HEK293 (cell line): ENCODE results near the gene MALRD1.

Experiments used
- CTCF ChIA-PET: fragments of 350-600 bp; formaldehyde crosslinking; extraction: SDS; loops from one replicate; lab custom pipeline; 2021; ENCODE audit warnings: antibody characterized with exemption; lab: Yijun Ruan, JAX
- POLR2A ChIA-PET: fragments of 300-600 bp; formaldehyde crosslinking; extraction: SDS; loops from one replicate; lab custom pipeline; 2020; ENCODE audit warnings: antibody characterized with exemption, inconsistent platforms; lab: Yijun Ruan, JAX
- H3K27ac ChIP-seq: fragments of 200-500 bp; sonication (Bioruptor generic); 2 replicates; pipeline ENCODE4 v1.5.1; 2014; ENCODE audit warnings: low read depth, low read length, control low read depth, inconsistent platforms; ENCODE audit errors: extremely low read depth
- H3K36me3 ChIP-seq, 2 experiments: fragments of 200-500 bp in 1 of 2; sonication (Bioruptor generic) in 1 of 2; 1 replicate in 1 of 2; 2 replicates in 1 of 2; pipeline ENCODE4 v1.5.1; 2014 to 2017; ENCODE audit warnings: inconsistent platforms in 2 of 2, low read length in 2 of 2; ENCODE audit not compliant: control insufficient read depth in 2 of 2, insufficient read depth in 1 of 2
- H3K4me1 ChIP-seq: fragments of 200-500 bp; sonication (Bioruptor generic); 2 replicates; pipeline ENCODE4 v1.5.1; 2014; ENCODE audit warnings: mild to moderate bottlenecking, low read length, inconsistent platforms; ENCODE audit not compliant: control insufficient read depth, insufficient read depth
- H3K4me3 ChIP-seq: 2 replicates; pipeline ENCODE4 v1.5.1; 2011; ENCODE audit warnings: low read depth, mild to moderate bottlenecking, control low read depth, low read length, moderate library complexity
- H3K9me3 ChIP-seq: fragments of 200-500 bp; sonication (Bioruptor generic); 2 replicates; pipeline ENCODE4 v1.5.1; 2014; ENCODE audit warnings: low read depth, low read length, inconsistent platforms; ENCODE audit not compliant: control insufficient read depth, insufficient read depth
- BCL6B ChIP-seq: fragments of 450-650 bp; formaldehyde crosslinking; IDR thresholded peaks from 2 replicates; pipeline ENCODE4 v1.5.1; 2017; ENCODE audit warnings: missing biosample characterization, missing genetic modification characterization
- IKZF3 ChIP-seq: fragments of 450-650 bp; IDR thresholded peaks from 2 replicates; pipeline ENCODE4 v1.5.0; 2018; ENCODE audit warnings: missing biosample characterization, mild to moderate bottlenecking, missing genetic modification characterization, moderate library complexity
- KLF7 ChIP-seq: fragments of 450-650 bp; formaldehyde crosslinking; IDR thresholded peaks from 2 replicates; pipeline ENCODE4 v1.5.1; 2016; ENCODE audit warnings: missing biosample characterization, missing genetic modification characterization, borderline replicate concordance
- REPIN1 ChIP-seq: fragments of 450-650 bp; formaldehyde crosslinking; IDR thresholded peaks from 2 replicates; pipeline ENCODE4 v1.5.1; 2017; ENCODE audit warnings: missing biosample characterization, missing genetic modification characterization, low read depth
- WT1 ChIP-seq: fragments of 450-650 bp; formaldehyde crosslinking; IDR thresholded peaks from 2 replicates; pipeline ENCODE4 v1.5.1; 2016; ENCODE audit warnings: missing biosample characterization, missing genetic modification characterization
- YY1 ChIP-seq: fragments of 450-650 bp; formaldehyde crosslinking; IDR thresholded peaks from 2 replicates; pipeline ENCODE4 v1.5.1; 2018; ENCODE audit warnings: missing biosample characterization, missing genetic modification characterization
- ZBTB1 ChIP-seq: fragments of 450-650 bp; formaldehyde crosslinking; IDR thresholded peaks from 2 replicates; pipeline ENCODE4 v1.5.1; 2016; ENCODE audit warnings: missing biosample characterization, missing genetic modification characterization
- ZFP41 ChIP-seq: fragments of 450-650 bp; formaldehyde crosslinking; IDR thresholded peaks from 2 replicates; pipeline ENCODE4 v1.5.1; 2016; ENCODE audit warnings: missing biosample characterization, missing genetic modification characterization, borderline replicate concordance
- ZNF114 ChIP-seq: fragments of 450-650 bp; formaldehyde crosslinking; IDR thresholded peaks from 2 replicates; pipeline ENCODE4 v1.5.0; 2017; ENCODE audit warnings: missing biosample characterization, missing genetic modification characterization
- ZNF16 ChIP-seq: fragments of 450-650 bp; formaldehyde crosslinking; IDR thresholded peaks from 2 replicates; pipeline ENCODE4 v1.5.1; 2016; ENCODE audit warnings: low read depth, missing biosample characterization, missing genetic modification characterization
- ZNF211 ChIP-seq: fragments of 450-650 bp; formaldehyde crosslinking; IDR thresholded peaks from 2 replicates; pipeline ENCODE4 v1.5.1; 2016; ENCODE audit warnings: low read depth, missing biosample characterization, missing genetic modification characterization
- ZNF221 ChIP-seq: fragments of 450-650 bp; formaldehyde crosslinking; IDR thresholded peaks from 2 replicates; pipeline ENCODE4 v1.5.1; 2017; ENCODE audit warnings: missing biosample characterization, missing genetic modification characterization, borderline replicate concordance
- ZNF23 ChIP-seq: fragments of 450-650 bp; formaldehyde crosslinking; IDR thresholded peaks from 2 replicates; pipeline ENCODE4 v1.5.1; 2016; ENCODE audit warnings: missing biosample characterization, missing genetic modification characterization, borderline replicate concordance
- ZNF302 ChIP-seq: fragments of 450-650 bp; formaldehyde crosslinking; IDR thresholded peaks from 2 replicates; pipeline ENCODE4 v1.5.1; 2016; ENCODE audit warnings: missing biosample characterization, missing genetic modification characterization, low read depth
- ZNF449 ChIP-seq: fragments of 450-650 bp; formaldehyde crosslinking; IDR thresholded peaks from 2 replicates; pipeline ENCODE4 v1.5.1; 2017; ENCODE audit warnings: missing biosample characterization, mild to moderate bottlenecking, missing genetic modification characterization, moderate library complexity
- ZNF488 ChIP-seq: fragments of 450-650 bp; formaldehyde crosslinking; IDR thresholded peaks from 2 replicates; pipeline ENCODE4 v1.5.1; 2016; ENCODE audit warnings: missing biosample characterization, missing genetic modification characterization
- ZNF513 ChIP-seq: fragments of 450-650 bp; IDR thresholded peaks from 2 replicates; pipeline ENCODE4 v1.5.1; 2018; ENCODE audit warnings: missing biosample characterization, missing genetic modification characterization
- ZNF560 ChIP-seq: fragments of 450-650 bp; formaldehyde crosslinking; IDR thresholded peaks from 2 replicates; pipeline ENCODE4 v1.5.1; 2017; ENCODE audit warnings: missing biosample characterization, missing genetic modification characterization, borderline replicate concordance
- ZNF596 ChIP-seq: fragments of 450-650 bp; IDR thresholded peaks from 2 replicates; pipeline ENCODE4 v1.5.0; 2018; ENCODE audit warnings: missing biosample characterization, mild to moderate bottlenecking, missing genetic modification characterization, moderate library complexity
- ZSCAN18 ChIP-seq: fragments of 450-650 bp; formaldehyde crosslinking; IDR thresholded peaks from 2 replicates; pipeline ENCODE4 v1.5.1; 2016; ENCODE audit warnings: missing biosample characterization, missing genetic modification characterization
- TF ChIP-seq, protein P1 (sequence below): fragments of 450-650 bp; formaldehyde crosslinking; IDR thresholded peaks from 2 replicates; pipeline ENCODE4 v1.5.1; 2017; ENCODE audit warnings: missing biosample characterization, missing genetic modification characterization
- TF ChIP-seq, protein P2 (sequence below): fragments of 450-650 bp; formaldehyde crosslinking; optimal IDR thresholded peaks from 2 replicates; pipeline ENCODE3; 2016; ENCODE audit warnings: missing biosample characterization, mild to moderate bottlenecking, missing genetic modification characterization

Gene MALRD1

DNA sequence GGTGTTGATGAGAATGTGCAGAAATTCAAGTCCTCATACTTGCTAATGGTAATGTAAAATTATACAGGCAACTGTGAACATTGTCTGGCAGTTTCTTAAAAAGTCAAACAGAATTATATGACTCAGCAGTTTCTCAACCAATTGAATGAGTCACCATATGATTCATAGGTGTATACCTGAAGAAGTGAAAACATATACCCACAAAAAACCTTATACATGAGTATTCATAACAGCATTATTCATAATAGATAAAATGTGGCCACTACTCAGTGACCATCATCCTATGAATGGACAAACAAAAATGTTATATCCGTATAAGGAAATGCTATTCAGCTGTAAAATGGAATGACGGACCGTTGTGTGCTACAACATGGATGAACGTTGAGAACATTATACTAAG lies 253.5 kb downstream of the MALRD1 start:
- Histone ChIP-seq H3K4me1 (no peaks in the 10 kb centered on the region), H3K36me3 (no peaks in the 10 kb centered on the region), H3K9me3 (no peaks in the 10 kb centered on the region), H3K27ac (no peak overlapping the region), H3K4me3 (no peak overlapping the region)
- ChIA-PET POLR2A (no interaction called here), CTCF (no interaction called here)
- TF ChIP-seq WT1 (tag by site-specific recombination): no peak
- no peak for TF ChIP-seq ZNF23 (tag by site-specific recombination)
- TF ChIP-seq ZNF114 (tag by site-specific recombination): no peak
- no peak for TF ChIP-seq ZNF488 (tag by site-specific recombination)
- TF ChIP-seq KLF7 (tag by site-specific recombination): no peak
- TF ChIP-seq BCL6B: no peak
- TF ChIP-seq ZNF513 (tag by site-specific recombination): no peak
- no peak for TF ChIP-seq ZNF560 (tag by site-specific recombination)
- TF ChIP-seq REPIN1 (tag by site-specific recombination): no peak
- TF ChIP-seq ZBTB1 (tag by site-specific recombination): no peak
- TF ChIP-seq, protein P1, sequence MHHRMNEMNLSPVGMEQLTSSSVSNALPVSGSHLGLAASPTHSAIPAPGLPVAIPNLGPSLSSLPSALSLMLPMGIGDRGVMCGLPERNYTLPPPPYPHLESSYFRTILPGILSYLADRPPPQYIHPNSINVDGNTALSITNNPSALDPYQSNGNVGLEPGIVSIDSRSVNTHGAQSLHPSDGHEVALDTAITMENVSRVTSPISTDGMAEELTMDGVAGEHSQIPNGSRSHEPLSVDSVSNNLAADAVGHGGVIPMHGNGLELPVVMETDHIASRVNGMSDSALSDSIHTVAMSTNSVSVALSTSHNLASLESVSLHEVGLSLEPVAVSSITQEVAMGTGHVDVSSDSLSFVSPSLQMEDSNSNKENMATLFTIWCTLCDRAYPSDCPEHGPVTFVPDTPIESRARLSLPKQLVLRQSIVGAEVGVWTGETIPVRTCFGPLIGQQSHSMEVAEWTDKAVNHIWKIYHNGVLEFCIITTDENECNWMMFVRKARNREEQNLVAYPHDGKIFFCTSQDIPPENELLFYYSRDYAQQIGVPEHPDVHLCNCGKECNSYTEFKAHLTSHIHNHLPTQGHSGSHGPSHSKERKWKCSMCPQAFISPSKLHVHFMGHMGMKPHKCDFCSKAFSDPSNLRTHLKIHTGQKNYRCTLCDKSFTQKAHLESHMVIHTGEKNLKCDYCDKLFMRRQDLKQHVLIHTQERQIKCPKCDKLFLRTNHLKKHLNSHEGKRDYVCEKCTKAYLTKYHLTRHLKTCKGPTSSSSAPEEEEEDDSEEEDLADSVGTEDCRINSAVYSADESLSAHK: no peak
- TF ChIP-seq ZNF449 (tag by site-specific recombination): no peak
- TF ChIP-seq ZNF596 (tag by site-specific recombination): no peak

DNA sequence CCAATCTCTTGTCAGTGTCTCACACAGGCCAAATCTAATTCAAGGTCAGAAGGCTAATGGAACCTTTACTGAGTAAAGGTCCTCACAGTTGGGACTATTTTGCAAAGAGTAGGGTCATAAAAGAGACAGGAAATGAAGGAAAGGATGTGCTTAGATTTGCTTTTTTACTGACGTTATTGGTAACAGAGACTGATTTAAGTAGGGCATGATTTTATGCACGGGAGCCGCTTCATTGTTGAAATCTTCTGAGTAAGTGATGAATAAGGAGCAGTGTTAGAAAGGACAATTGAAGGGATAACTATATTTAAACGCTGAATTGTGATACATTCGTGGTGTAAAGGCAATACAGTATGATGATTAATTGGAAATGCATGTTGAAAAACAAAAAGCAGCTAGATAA lies 261.5 kb downstream of the MALRD1 start:
- Histone ChIP-seq H3K4me3 (no peak overlapping the region), H3K27ac (no peak overlapping the region), H3K36me3 (no peaks in the 10 kb centered on the region), H3K4me1 (no peaks in the 10 kb centered on the region), H3K9me3 (no peaks in the 10 kb centered on the region)
- ChIA-PET POLR2A (no interaction called here), CTCF (interaction anchor here (0.6 kb wide), 1 partner anchor 326 kb away, joined by 5 read pairs; no protein-coding TSS in a partner anchor)
- TF ChIP-seq ZNF211: no peak
- TF ChIP-seq ZNF302 (tag by site-specific recombination): no peak
- no peak for TF ChIP-seq YY1 (tag by site-specific recombination)
- no peak for TF ChIP-seq IKZF3 (tag by site-specific recombination)
- no peak for TF ChIP-seq ZNF449 (tag by site-specific recombination)
- TF ChIP-seq ZNF221 (tag by site-specific recombination): no peak
- no peak for TF ChIP-seq ZNF16 (tag by site-specific recombination)
- no peak for TF ChIP-seq ZFP41 (tag by site-specific recombination)
- no peak for TF ChIP-seq ZSCAN18 (tag by site-specific recombination)
- TF ChIP-seq, protein P2, sequence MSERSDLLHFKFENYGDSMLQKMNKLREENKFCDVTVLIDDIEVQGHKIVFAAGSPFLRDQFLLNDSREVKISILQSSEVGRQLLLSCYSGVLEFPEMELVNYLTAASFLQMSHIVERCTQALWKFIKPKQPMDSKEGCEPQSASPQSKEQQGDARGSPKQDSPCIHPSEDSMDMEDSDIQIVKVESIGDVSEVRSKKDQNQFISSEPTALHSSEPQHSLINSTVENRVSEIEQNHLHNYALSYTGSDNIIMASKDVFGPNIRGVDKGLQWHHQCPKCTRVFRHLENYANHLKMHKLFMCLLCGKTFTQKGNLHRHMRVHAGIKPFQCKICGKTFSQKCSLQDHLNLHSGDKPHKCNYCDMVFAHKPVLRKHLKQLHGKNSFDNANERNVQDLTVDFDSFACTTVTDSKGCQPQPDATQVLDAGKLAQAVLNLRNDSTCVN (tag by site-specific recombination): no peak
- TF ChIP-seq, all 188 proteins: peak for 0
